ENCODE measurements around the gene TP53AIP1. TPM values are rescaled to one million over a fixed set of nuclear protein-coding genes. Genes with fewer than 3 reads are reported as not detected.

Gene TP53AIP1
- total RNA-seq, 1 donor from 2014 or later, result 5.3 TPM

- no peak for DNase-seq
Observed at GRCh38 chr11:128943428-128943976, 831 bp upstream of the TP53AIP1 start.

- no peak for DNase-seq
Observed at GRCh38 chr11:128942272-128942612, 429 bp downstream of the TP53AIP1 start.

- DNase-seq, result no peak
Observed at GRCh38 chr11:128941573-128942271, 949 bp downstream of the TP53AIP1 start.

GRCh38 chr11:128941110-128941509, 1.6 kb downstream of the TP53AIP1 start:
- no peak for DNase-seq

DNA sequence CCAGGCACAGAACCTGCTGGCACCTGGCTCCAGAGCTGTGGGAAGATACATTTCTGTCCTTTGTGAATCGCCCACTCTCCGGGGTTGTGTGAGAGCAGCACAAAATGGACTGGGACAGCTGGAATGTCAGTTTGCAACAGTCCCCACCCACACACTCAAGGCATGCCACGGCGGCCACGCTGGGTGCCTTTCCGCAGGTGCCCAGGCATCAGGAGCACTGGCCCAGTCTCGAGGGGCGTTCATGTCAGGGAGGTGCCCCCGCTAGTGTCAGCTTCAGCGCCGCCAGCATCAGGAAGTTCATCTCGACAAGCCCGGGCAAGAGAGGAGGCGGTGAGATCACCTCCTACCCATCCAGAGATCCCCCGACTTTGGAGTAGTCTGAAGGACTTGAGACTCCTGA, 2.1 kb downstream of the TP53AIP1 start:
- peak; percentile 56 for DNase-seq

GRCh38 chr11:128940156-128940555, 2.5 kb downstream of the TP53AIP1 start:
- peak; percentile 63 for DNase-seq

- DNase-seq, result peak; percentile 70
Observed at GRCh38 chr11:128939591-128939990, 3.1 kb downstream of the TP53AIP1 start.

DNA sequence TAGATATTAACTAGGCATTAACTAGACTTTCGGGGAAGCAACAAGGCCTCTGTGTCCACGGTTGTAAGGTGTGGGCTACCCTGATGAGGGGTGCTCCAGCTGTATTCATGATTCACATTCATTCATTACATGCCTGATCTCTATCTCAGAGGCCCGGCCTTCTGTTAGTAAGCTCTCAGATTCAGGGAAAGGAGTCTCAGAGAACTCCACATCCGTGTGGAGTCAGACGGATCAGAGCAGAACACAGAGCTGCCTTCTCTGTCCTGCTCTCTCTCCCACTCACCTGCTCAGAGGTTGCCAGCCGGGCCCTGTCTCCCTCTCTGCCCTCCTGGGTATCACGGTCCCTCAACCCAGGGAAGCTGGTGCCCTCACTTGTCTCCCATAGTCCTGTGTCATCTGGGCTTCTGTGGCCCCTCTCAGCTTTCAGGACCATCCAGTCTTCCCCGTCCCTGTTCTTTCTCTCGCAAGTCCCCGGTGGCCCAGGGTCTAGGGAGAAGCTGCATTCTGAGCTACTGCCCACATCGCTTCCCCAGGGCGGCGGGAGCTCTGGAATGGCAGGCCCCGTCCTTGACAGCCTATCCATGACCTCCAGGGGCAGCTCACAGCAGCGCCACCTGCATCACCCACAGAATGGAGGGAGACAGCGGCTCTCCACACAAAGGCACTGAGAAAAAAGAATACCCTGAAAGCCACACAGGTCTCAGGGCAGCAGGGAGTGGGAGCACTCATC, 4.3 kb downstream of the TP53AIP1 start:
- no peak for DNase-seq

DNA sequence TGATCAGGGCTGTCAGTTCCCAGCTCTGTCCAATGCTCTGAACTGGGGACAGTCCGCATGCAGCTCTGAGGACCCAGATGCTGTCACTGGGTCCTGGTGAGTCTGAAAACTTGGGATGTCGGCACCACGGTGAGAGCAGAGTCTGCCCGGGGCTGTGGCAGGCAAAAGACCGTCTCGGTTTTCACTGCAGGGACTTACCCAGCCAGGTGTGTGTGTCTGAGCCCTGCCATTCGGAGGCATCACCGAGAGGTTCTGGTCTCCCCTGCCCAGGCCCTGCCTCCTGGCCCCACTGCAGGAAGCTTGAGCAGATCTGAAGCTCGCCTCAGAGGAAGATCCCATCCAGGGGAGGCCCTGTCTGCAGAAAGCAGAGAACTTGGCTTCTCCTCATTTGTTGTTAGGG, 5.2 kb downstream of the TP53AIP1 start:
- DNase-seq, result no peak

DNA sequence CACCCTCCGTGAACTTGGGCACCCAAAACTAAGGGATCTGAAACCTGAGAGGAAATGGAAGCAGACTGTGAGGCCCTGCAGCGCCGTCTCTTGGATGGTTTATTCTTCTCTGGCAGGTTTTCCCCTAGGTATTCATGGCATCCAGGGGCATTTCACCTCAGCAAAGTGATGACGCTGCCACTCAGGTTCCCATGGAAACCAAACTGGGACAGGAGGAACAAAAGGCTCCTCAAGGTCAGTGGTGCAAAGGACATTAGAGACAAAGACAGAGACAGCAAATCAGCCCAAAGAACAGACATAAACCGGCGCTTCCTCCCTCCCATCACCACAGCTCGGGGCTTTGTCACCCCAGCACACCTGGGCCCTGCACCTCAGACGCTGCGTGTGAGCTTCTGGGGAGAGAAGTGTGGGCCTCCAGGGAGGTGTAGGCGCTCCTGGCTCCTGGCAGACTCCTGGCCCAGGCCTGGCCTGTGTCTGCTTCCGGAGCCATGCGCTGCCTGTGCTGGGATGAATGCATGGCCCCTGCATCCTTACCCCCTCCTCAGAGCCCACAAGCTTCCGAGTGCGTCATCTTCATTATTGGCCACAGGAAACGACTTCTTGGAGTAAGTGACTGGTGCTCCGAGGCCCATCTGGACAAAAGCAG, 5.9 kb downstream of the TP53AIP1 start:
- DNase-seq, result no peak

DNA sequence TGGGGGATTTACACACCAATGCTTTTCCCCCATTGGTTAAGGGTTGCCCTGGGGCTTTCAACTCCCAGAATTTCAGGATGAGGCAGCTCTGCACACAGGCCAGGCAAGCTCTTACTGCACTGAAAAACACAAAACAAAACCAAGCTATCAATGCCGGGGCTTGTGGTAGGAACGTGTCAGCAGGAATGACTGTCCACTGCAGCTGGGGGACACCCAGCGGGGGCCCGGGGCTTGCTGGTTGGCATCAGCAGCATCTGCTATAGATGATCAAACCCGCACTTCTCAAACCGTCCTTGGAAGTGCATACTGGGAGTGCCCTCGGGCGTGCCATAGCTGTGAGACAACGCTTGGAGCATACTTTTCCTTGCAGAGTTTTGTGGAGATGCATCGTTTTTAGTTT, 7.7 kb downstream of the TP53AIP1 start:
- DNase-seq, result no peak

- DNase-seq, result no peak
Observed at GRCh38 chr11:128934351-128934750, 8.3 kb downstream of the TP53AIP1 start.

DNA sequence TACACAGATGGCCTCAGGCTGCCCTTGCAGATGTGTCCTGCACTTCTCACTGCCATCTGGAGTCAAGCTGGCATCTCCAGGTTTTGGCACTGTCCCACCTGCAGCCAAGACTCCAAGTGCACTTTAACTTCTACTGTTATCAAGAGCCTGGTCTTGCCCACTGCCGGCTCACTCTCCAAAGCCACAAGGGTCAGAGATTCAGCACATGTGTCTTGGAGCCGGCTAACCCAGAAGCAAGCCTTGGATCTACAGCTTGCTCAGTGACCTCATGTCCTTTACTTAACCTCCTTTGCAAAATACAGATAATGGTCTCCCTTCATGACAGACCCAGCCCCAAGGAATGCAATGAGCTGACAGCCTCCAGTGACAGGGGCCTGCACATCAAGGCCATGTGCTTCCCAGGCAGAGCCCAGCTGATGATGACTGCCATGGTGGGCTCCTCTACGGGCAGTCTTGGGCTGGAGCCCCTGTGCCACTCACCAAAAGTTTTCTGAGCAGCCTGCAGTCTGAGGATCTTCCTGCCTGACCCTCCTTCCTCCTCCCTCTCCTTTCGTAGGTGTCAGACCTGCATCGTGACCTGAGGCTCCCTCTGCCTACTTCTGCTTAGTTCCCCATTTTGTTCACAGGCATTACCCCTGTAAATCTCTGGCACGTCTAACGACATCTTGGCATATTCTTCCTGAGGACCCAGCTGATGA, 9.0 kb downstream of the TP53AIP1 start:
- DNase-seq, result no peak

- peak; percentile 87 for DNase-seq
Observed at GRCh38 chr11:128931668-128932067, 11.0 kb downstream of the TP53AIP1 start.

DNA sequence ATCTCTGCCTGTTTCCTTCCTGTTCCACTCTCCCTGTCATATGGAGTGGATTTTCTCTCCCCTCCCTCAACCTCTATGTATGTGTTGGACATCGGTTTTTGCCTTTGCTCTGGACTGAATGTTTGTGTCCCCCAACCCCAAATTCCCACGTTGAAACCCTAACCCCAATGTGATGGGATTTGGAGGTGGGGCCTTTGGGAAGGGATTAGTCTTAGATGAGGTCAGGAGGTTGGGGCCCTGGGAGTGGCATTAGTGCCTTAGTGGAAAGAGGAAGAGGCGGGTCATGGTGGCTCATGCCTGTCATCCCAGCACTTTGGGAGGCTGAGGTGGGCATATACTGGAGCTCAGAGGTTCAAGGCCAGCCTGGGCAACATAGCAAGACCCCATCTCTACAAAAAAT, 11.6 kb downstream of the TP53AIP1 start:
- DNase-seq, result no peak

DNA sequence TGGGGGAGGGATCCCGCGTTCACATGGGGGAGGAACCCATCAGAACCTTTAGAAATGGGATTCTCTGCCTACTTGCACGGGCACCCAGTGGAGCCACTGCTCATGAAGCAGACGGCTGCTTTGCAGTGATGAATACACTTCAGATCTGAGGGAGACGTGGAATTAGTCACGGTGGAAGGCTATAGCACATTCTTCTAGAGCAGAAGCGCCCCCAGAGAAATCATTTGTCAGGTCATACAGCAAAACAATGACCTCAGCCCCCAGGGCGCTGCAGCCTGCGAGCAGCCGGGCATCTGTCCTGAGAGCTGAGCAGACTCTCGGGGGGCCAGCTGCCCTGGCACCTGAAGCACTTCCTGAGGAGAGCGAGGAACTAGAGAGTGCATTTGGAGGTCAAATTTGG, 12.7 kb downstream of the TP53AIP1 start:
- DNase-seq, result peak; percentile 59

- no peak for DNase-seq
Observed at GRCh38 chr11:128929468-128929867, 13.2 kb downstream of the TP53AIP1 start.

GRCh38 chr11:128928400-128928799, 14.3 kb downstream of the TP53AIP1 start:
- DNase-seq, result no peak

DNA sequence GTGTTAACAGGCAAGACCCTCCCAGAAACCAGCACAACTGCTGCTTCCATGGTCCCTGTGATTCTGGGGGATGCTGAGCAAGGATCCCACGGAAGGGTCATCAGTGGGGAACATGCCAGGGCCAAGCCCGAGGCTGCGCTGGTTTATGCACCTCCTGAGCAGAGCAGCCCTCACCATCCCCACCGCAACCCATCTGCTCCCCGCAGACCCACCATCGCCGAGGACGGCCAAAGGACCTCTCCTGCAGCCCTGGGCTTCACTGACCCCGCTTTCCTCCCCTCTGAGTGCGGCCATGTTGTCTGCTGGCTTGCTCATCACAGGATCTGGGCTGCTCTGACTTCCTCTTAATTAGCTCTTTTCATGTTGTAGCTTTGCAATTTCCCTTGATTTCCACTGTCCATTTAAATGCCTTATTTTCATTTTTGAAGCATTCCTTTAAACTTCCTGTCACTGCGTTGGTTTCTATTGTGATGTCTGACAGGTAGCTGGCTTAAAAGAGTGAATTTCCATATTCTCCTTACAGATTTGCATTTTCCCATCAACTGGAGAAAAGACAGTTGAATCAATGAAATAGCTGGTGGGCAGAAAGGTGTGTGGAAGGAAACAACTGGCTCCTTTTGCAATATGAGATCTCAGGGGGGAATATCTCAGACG, 14.9 kb downstream of the TP53AIP1 start:
- no peak for DNase-seq

DNA sequence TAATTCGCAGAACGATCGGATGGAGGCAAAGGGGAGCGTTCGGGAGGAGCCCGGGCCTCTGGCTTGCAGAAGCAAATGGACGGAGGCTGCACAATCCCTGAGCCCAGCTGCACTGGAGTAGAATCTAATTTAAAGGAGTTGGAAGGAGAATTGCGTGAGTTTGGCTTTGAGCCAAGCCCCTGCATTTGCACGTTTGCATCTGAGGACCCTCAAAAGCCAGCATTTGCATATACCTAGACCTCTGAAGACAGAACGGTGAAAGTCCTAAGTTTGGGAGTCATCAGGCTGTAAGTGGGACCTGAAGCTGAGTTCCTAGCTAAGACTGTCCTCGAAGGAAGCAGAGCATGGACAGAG, 15.6 kb downstream of the TP53AIP1 start:
- DNase-seq, result no peak

GRCh38 chr11:128926437-128927107, 16.1 kb downstream of the TP53AIP1 start:
- no peak for DNase-seq

DNA sequence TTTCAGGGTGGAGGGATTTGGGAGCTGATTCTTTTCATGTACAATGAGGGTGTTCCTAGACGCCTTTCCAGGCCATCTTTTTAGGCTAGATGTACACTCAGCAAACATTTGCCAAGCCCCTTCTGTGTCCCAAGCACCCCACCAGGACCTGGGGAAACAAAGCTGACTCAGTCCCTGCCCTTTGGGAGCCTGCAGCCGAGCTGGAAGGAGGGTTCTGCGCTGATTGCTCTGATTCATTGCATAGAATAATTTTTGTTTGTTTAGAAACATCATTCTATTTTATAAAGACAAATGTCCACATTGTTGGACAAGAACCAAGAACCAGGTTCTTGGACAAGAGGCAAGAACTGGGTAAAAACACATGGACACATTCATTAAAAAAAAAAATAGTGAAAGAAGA, 16.7 kb downstream of the TP53AIP1 start:
- DNase-seq, result no peak

Data from tongue (tissue), 2 donors.